HL-60/S4 treated with retinoic acid at 250 ng/mL for 4 days and 3 days (cell line): ENCODE measurements around the gene PSG5.
"Not testable (repeated sequence)": the region's sequence is repeated elsewhere in the genome, so short reads cannot be mapped to it uniquely, and the experiment has no call there.

Experiments
- in situ Hi-C: fragments of 300-500 bp; cut with MboI; formaldehyde crosslinking; loops from 2 replicates; pipeline ENCODE4 v1.7.0; 2022; ENCODE audit warnings: low sequenced_read_pairs

PSG5 gene

DNA sequence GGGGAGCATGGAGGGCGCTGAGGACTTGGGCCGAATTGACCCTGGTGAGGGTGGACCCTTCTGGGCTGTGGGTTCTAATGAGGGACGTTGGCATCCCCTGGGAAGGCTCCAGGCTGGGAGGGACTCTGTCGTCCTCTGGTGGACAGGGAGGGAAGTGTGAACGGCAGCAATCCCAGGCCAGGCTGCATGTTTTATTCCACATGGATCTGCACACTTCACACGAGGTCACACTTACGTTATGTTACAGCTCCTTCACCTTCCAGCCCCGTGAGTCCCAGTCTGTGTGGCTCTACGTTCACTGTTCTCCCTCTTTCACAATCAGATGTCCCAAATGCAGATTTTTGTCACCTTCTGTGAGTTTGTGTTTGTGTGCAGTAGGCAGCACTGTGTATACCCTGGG is 1.8 kb upstream of the PSG5 start:
- in situ Hi-C loops, result not testable (repeated sequence)

DNA sequence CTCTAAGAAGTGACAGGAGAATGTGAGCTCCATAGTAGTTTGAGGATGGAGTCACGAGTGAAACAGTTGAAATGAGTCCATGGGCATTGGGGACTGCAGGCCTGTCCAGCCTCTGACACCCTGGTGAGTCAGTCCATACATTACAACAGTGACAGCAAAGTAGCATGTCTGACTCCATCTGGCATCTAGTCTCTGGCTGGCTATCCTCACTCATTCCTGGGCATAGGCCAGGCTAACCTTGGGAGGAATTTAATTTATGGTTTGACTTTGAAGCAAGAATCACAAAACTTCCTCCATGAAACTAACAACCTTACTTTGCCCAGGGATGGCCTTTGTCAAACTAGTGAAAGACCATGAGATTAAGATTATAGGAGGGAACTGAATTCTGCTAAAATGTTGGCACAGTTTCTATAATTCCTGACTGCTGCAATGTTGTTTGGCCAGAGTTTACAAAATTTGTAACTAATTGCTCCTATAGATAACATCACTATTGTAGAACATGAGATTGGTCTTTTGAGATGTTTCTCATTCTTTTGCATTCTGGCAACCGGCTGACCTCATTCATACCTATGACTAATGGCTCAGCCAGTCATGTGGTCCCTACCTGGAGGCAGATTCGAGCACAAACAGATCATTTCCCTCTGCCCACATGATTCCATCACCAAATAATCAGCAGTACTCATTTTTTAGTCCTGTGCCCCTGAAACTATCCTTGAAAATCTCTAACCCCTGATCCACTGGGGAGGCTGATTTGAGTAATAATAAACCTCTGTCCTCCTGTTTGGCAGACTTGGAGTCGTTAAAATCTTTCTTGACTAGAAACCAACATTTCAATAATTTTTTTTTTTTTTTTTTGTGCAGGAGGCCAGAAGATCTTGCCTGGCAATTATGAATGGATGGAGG is 4.2 kb downstream of the PSG5 start:
- in situ Hi-C loops, result not testable (repeated sequence)

DNA sequence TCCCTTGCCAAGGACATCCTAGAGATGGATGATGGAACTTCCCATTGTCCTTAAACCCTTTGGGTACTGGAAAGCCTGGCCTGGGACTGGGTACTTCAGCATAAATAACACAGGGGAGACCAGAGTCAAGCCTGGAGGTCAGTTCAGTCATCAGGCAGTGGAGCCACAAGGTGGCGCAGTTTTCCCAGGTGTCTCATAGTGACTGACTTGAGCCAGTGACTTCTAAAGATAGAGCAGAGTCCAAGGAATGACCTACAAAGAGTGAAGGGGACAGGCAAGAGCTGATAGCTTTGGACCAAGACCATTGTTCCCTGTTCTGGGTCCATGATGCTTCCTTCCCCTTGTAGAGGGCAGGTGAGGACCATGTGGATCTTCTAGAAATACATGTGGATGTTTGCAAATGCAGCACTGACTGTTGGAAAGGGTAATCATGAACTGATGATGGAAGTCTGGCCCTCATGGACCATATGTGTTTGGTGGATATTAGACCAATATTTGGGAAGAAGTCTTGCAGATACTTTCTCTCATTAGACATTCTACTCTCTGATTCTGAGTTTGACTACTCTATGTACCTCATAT is 6.7 kb downstream of the PSG5 start:
- in situ Hi-C loops, result not testable (repeated sequence)

DNA sequence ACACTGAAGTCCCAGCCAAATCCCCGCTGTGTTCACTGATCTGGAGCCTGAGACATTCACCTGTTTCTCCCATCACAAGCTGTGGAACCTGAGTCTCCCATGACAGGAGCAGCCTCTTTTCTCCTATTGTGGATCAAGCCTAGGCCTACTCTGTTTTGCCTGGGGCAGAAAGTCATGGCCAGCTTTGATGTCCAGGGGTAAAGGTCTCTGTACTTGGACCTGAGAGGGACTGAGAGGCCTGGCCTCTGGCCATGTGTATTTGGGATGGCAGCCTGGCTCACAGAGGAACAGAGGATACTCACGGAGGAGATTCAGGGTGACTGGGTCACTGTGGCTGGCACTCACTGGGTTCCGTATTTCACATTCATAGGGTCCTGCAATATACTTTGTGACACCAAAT is 7.8 kb downstream of the PSG5 start:
- in situ Hi-C loops, result not testable (repeated sequence)

DNA sequence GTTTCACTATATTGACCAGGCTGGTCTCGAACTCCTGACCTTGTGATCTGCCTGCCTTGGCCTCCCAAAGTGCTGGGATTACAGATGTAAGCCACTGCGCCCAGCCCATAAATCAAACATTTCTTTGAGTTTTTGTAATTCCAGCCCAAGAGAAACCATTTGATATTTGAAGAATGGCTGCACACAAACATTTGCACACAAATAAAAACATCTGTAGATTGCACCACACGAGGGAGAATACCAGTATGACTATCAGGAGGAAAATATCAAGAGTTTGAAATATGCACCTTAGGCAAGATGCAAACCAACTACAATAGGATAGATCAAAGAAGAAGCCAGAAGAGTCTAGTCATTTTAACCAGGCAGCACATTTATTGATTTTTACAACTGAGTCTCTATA is 20.4 kb downstream of the PSG5 start:
- in situ Hi-C loops, result not testable (repeated sequence)

DNA sequence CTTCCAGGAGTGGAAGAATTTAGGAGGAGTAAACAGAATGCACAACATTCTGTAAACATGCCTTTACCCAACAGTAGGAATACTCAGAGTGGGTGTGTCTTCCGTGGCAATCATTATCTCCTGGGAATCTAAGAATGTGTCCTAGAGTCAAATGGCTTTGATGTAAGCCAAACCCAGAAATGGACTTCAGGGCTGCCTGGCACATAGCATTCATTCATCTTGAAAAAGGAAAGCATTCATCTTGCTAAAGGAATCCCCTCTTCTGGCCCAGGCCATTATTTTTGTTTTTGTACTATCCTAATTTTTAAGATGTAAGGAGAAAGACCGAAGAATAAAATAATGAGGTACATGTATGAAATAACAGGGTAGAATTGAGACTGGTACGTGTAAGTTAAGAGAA is 23.2 kb downstream of the PSG5 start:
- in situ Hi-C loops, result not testable (repeated sequence)

DNA sequence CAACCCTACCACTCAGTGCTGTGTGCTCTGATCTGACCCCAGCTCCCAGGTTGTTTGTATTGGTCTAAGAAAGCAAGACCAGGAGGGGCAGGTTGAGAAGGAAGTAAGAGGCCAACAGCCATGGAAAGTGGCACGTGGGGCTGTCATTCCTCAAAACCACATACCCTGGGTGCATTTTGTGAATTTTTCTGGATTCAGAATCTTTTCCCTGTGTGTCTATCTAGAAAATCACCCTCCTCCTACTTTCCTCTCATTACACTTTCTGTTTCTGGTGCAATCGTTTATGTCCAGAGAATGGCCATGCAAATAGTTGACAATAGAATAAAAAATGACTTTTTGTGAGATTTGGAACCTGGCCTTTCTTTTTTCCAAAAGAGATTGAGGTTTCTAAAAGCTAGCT is 24.1 kb downstream of the PSG5 start:
- in situ Hi-C loops, result not testable (repeated sequence)

DNA sequence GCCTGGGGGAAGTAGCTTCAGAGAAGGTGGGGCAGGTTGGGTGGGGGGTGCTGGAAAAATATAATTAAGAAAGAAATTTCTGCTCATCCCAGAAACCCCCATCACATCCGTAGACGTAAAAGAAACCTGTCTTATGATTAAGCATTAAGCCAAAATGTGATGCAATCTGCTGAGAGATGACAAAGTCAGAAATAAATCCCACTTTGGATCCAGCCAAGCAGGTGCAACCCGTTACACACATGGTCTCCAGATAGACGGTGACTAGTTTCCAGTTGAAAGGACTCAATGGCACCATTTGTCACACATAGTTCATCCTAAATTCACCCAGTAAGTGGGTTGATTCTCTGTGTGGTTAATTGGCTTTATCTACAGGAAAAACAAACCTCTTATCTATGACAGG is 34.1 kb downstream of the PSG5 start:
- in situ Hi-C loops, result no loop called here

DNA sequence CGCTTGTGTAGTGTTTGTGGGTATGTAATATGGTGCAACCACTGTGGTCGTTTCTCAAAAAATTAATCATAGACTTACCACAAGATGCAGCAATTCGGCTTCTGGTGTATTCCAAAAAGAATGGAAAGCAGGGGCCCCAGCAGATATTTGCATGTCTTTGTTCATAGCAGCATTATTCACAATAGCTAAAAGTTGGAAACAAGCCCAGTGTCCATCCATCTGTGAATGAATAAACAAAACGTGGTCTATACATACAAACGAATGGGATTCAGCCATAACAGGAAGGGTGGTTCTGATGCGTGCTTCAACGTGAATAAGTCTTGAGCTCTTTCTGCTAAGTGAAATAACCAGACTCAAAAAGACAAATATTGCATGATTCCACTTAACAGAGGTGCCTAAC is 36.5 kb downstream of the PSG5 start:
- in situ Hi-C loops, result not testable (repeated sequence)

DNA sequence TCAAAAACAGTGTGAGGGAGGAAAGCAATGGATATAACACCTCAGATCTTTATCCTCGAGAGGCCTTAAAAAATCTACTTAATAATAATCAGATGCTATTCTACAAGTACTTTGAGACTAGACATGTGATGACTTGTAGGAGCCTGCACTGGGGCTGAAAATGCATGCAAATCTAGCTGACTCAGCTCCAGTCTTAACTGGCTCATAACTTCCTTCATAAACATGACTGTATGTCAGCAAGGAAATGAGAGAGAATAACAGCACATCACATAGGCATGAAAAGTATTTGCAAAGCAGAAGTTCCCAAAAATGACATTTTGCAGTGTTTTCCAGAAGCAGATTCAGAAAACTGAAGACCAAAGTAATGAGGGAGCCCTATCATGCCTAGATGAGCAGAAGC is 38.1 kb downstream of the PSG5 start:
- in situ Hi-C loops, result no loop called here

DNA sequence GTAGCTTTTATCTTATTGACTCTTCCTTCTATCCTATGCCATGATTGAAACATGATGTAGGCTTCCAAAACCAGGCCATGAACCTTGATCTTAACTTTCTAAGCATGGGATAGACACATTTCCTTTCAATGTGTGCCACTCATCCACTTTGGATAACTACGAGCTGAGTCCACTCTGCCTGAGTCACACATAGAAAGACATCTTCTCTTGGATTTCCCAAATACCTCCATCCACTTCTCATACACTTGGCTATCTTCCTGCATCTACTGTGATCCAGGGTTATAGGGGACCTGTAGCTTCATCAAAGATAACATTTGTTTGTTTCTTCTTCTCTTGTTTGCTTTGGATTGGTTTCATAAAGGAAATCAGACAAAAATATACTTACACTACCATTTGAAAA is 44.6 kb downstream of the PSG5 start:
- in situ Hi-C loops, result not testable (repeated sequence)

DNA sequence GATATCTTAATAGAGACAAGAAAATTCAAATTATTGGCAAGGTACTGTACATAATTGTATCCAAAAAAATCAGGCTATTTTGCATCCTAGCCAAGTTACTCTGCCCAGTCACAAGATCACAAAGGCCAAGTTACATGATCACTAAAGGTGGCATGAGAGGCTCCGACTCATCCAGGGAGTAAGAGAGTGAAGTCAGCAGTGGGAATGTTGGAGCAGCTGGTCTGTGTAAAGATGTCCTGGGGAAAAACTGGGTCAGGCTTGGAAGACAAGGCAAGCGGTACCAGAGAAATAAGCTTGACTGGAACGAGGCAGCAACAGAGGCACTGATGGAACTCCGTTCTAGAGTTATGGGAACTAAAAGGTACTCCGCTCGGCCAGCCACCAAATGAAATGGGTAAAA is 53.6 kb downstream of the PSG5 start:
- in situ Hi-C loops, result no loop called here

DNA sequence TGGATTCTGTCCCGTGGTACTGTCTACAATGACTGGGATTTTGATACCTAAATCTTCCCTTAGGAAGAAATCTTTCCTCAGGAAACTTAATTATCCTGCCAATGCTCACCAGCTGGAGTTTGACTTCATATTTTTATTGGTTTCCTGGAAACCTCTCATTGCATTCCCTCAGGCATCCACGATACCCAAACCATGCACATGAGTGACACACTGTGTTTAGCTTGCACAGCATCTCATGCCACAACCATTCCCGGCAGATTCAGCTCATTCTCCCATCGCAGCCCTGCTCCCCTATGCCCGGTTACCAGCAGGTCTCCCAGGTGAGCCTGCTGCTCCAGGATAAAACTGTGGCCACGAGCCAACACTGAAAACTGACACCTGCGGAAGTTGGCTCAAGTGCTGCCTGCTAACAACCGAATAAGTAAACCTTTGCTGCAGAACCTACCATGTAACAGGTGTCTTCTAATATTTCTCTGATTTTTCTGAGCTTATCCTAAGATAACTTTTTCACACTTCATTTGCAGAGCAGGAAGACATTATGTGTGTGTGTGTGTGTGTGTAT is 55.0 kb downstream of the PSG5 start:
- in situ Hi-C loops, result not testable (repeated sequence)

DNA sequence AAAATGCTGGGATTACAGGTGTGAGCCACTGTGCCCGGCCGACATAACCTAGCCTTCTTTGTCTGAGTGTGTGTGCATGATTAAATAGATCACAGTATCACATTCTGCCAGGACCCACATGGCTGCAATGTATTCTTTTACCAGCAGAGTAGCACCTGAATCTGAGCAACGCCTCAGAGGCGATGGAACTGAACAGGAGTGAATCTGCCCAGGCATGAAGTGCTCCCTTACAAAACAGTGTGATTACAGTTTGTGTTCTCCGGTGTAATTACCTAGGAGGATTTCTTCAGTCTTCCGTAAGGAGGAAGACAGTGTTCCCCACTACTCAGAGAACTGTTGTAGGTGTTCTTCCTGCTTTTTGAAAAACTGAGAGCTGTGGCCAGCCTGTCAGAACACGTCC is 57.1 kb downstream of the PSG5 start:
- in situ Hi-C loops, result not testable (repeated sequence)

DNA sequence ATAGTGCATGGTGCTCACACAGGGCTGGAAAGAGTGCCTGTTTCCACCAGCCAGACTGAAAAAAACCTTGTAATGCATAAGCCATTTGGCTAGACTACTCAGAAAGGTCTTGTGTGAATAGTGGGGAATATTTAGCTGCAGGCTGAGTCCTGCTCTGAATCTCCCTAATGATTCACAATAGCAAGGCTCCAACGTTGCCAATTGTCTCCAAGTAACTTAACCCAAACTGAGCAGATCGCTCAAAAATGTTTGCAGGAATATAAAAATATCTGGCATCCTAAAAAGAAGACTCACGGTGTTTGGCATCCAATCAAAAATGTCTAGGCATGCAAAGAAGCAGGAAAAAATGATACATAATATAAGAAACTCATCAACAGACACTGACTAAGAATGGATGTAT is 59.0 kb downstream of the PSG5 start:
- in situ Hi-C loops, result not testable (repeated sequence)

DNA sequence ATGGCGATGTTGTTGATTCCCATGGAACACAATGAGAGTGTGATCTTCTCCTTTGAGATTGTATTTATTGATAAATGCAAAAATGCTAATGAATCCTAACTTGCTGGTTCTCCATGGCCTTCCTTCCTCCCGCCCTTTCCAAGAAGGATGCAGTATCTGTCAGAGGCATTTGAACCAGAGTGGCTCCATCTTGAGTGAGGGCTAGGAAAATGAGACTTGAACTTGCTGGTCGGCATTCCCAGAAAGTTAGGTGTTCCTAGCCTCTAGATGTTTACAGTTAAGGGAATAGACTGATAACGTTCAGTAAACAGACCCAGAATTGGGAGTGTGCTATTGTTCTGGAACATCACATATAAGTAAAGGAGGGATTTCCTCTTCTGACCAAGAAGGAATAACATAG is 59.6 kb downstream of the PSG5 start:
- in situ Hi-C loops, result no loop called here

DNA sequence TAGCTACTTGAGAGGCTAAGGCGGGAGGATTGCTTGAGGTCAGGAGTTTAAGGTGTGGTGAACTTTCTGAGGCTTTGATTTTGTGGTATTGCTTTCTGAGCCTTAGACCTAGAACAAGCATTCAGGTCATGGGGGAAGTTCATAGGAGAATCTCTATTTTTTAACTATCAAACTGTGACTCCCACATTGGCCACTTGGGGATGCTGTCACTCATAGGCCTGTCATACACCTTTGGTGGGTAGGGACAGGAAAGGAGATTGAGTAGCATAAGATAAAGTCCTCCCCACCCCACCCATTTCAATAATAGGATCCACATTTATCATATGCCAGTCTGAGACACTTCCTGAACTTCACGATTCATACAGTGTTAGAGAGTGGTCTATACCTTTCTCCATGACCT is 62.0 kb downstream of the PSG5 start:
- in situ Hi-C loops, result no loop called here

DNA sequence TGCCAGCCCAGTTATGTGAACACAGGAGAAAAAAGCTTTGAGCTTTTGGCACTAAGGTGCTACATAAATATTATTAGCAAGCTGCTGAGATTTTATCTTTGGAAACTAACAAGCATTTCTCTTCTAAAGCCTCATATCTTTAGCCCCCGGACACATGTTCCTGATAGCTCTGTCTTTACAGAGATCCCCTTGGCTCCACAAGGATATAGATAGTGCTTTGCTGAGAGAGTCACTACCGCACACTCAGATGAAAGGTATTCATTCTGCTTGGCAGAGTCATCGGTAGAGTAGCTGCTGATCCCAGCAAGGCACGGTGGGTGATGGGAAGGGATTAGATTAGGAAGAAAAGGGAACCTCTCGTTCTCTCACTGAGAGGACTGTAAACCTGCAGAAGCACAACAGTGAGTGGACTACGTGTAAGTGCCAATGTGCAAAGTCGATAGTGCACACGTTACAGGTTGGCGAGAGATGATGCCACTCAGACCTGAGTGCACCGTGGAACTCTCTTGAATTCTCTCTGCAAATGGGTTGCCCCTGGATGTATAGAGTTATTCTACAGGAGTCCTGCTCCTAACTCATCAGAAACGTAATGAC is 65.8 kb downstream of the PSG5 start:
- in situ Hi-C loops, result not testable (repeated sequence)

DNA sequence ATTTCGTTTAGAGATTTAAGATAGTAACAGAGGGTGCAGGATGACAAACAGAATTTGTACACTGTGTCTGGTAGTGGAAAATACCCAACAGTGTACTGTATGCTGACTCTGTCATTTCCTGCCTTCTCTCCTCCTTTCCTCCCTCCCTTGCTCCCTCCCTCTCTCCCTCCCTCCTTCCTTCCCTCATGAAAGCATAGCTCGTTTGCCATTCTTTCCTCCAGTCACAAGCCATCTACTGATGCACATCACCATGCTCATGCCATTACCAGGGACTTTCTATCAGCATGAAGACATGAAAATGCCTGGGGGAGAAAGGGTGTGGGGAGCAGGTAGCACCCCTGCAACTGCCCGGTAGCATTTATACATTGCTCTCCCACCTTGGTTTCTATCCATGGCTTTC is 66.8 kb downstream of the PSG5 start:
- in situ Hi-C loops, result not testable (repeated sequence)
